ENCODE data around the gene CBFA2T2.

DNA sequence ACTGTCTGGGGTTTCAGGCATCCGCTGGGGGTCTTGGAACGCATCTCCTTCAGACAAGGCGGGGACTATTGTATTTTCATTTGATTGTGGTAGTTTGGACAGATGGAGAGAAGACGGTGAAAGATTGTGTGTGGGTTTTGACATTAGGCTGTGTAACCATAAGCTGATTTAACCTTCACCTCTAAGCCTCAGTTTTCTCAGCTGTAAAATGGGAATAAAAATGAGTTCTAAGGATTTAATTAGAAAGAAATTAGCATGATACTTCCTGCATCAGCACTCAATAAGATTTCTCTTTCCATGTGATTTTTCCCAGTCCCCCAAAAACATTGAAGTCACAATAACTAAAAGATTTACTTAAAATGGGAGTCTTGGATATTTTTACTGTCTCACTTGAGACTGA is 78.1 kb downstream of the CBFA2T2 start:
- TF ChIP-seq, protein P1, sequence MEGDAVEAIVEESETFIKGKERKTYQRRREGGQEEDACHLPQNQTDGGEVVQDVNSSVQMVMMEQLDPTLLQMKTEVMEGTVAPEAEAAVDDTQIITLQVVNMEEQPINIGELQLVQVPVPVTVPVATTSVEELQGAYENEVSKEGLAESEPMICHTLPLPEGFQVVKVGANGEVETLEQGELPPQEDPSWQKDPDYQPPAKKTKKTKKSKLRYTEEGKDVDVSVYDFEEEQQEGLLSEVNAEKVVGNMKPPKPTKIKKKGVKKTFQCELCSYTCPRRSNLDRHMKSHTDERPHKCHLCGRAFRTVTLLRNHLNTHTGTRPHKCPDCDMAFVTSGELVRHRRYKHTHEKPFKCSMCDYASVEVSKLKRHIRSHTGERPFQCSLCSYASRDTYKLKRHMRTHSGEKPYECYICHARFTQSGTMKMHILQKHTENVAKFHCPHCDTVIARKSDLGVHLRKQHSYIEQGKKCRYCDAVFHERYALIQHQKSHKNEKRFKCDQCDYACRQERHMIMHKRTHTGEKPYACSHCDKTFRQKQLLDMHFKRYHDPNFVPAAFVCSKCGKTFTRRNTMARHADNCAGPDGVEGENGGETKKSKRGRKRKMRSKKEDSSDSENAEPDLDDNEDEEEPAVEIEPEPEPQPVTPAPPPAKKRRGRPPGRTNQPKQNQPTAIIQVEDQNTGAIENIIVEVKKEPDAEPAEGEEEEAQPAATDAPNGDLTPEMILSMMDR (conservative IDR thresholded peaks at IDR 0.05 in 1 of 2, IDR thresholded peaks at IDR 0.05 in 1 of 2; ENCODE audit: extremely low read depth in 1 of 2, insufficient read depth in 1 of 2, low read depth in 1 of 2, low read length in 2 of 2) = no peak
- TF ChIP-seq EZH2 (IDR thresholded peaks at IDR 0.05; ENCODE audit: borderline replicate concordance, low read length) = no peak
